22Rv1 (cell line): ENCODE results near the gene PBLD.

Experiments
- CTCF ChIP-seq: fragments of 450-650 bp; IDR thresholded peaks from 2 replicates; pipeline ENCODE4 v1.5.1; 2017; ENCODE audit warnings: mild to moderate bottlenecking
- ZFX ChIP-seq: fragments of 450-650 bp; IDR thresholded peaks from 2 replicates; pipeline ENCODE4 v1.6.1; 2017; ENCODE audit warnings: antibody characterized with exemption, borderline replicate concordance

- TF ChIP-seq CTCF (no peak), ZFX (no peak)
Observed at GRCh38 chr10:68238371-68238770, 94.4 kb downstream of the PBLD start.
